Measurements from ENCODE around the gene BAHD1. TPM values are rescaled to one million over a fixed set of nuclear protein-coding genes. Genes with fewer than 3 reads are reported as not detected.

The BAHD1 gene
- total and polyA plus RNA-seq, 2 experiments from 2014 or later, result 11.2 to 40.1 TPM

DNA sequence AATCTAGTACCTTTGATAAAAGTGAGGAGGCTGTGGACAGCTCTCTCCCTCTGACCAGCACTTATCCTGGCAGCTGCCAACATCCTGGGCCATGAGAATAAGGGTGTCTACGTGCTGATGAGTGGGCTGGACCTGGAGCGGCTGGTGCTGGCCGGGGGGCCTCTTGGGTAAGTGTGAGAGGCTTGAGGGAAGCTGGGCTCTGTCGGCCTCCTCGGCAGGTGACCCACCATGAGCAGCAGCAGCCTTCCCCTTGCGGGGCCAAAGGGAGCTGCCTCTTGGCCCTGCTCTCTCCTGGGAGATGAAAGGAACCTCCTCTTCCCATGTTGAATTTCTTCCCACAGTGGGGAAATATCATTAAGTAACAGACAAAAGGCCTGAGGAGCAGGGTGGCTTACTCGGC, 25.9 kb upstream of the BAHD1 start:
- Histone ChIP-seq H3K9me2 (ENCODE audit: insufficient read depth) (no peaks in the 10 kb centered on the region), H3F3A (replicated peaks; ENCODE audit: low read depth) (peaks cover 6% of the 10 kb centered on the region), H3K27ac (ENCODE audit: low read depth) (no peak overlapping the region), H3K4me2 (no peak overlapping the region), H3K36me3 (ENCODE audit: insufficient read depth) (peaks cover 43% of the 10 kb centered on the region), H3K79me2 (replicated peaks; ENCODE audit: insufficient read depth) (no peaks in the 10 kb centered on the region), H4K20me1 (replicated peaks; ENCODE audit: insufficient read depth) (no peaks in the 10 kb centered on the region; the same call in 1 of the 2 replicates), H3K4me1 (ENCODE audit: insufficient read depth) (no peaks in the 10 kb centered on the region), H3K4me3 (no peak overlapping the region), H2AFZ (no peak overlapping the region), H3K27me3 (ENCODE audit: insufficient read depth) (no peaks in the 10 kb centered on the region)
- ATAC-seq (no peak), DNase-seq (ENCODE audit: low spot score) (no peak)
- H3K4me3 Mint-ChIP-seq, result no peak overlapping the region
- no peak overlapping the region for H3K27ac Mint-ChIP-seq
- TF ChIP-seq, protein P1, sequence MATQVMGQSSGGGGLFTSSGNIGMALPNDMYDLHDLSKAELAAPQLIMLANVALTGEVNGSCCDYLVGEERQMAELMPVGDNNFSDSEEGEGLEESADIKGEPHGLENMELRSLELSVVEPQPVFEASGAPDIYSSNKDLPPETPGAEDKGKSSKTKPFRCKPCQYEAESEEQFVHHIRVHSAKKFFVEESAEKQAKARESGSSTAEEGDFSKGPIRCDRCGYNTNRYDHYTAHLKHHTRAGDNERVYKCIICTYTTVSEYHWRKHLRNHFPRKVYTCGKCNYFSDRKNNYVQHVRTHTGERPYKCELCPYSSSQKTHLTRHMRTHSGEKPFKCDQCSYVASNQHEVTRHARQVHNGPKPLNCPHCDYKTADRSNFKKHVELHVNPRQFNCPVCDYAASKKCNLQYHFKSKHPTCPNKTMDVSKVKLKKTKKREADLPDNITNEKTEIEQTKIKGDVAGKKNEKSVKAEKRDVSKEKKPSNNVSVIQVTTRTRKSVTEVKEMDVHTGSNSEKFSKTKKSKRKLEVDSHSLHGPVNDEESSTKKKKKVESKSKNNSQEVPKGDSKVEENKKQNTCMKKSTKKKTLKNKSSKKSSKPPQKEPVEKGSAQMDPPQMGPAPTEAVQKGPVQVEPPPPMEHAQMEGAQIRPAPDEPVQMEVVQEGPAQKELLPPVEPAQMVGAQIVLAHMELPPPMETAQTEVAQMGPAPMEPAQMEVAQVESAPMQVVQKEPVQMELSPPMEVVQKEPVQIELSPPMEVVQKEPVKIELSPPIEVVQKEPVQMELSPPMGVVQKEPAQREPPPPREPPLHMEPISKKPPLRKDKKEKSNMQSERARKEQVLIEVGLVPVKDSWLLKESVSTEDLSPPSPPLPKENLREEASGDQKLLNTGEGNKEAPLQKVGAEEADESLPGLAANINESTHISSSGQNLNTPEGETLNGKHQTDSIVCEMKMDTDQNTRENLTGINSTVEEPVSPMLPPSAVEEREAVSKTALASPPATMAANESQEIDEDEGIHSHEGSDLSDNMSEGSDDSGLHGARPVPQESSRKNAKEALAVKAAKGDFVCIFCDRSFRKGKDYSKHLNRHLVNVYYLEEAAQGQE (IDR thresholded peaks at IDR 0.05; ENCODE audit: unreplicated experiment), result no peak
- TF ChIP-seq POLR2AphosphoS5 (IDR thresholded peaks at IDR 0.05; ENCODE audit: low read depth), result no peak
- TF ChIP-seq, protein P2, sequence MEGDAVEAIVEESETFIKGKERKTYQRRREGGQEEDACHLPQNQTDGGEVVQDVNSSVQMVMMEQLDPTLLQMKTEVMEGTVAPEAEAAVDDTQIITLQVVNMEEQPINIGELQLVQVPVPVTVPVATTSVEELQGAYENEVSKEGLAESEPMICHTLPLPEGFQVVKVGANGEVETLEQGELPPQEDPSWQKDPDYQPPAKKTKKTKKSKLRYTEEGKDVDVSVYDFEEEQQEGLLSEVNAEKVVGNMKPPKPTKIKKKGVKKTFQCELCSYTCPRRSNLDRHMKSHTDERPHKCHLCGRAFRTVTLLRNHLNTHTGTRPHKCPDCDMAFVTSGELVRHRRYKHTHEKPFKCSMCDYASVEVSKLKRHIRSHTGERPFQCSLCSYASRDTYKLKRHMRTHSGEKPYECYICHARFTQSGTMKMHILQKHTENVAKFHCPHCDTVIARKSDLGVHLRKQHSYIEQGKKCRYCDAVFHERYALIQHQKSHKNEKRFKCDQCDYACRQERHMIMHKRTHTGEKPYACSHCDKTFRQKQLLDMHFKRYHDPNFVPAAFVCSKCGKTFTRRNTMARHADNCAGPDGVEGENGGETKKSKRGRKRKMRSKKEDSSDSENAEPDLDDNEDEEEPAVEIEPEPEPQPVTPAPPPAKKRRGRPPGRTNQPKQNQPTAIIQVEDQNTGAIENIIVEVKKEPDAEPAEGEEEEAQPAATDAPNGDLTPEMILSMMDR (conservative IDR thresholded peaks at IDR 0.05; ENCODE audit: low read depth in 2 of 2), result no peak
- TF ChIP-seq STAT1 (IDR thresholded peaks at IDR 0.05; ENCODE audit: unreplicated experiment), result no peak
- TF ChIP-seq CREB1 (CRISPR knock-in tag; IDR thresholded peaks at IDR 0.05; ENCODE audit: low read depth), result no peak
- no peak for TF ChIP-seq EZH2phosphoT487 (IDR thresholded peaks at IDR 0.05; ENCODE audit: unreplicated experiment)
- TF ChIP-seq, protein P3, sequence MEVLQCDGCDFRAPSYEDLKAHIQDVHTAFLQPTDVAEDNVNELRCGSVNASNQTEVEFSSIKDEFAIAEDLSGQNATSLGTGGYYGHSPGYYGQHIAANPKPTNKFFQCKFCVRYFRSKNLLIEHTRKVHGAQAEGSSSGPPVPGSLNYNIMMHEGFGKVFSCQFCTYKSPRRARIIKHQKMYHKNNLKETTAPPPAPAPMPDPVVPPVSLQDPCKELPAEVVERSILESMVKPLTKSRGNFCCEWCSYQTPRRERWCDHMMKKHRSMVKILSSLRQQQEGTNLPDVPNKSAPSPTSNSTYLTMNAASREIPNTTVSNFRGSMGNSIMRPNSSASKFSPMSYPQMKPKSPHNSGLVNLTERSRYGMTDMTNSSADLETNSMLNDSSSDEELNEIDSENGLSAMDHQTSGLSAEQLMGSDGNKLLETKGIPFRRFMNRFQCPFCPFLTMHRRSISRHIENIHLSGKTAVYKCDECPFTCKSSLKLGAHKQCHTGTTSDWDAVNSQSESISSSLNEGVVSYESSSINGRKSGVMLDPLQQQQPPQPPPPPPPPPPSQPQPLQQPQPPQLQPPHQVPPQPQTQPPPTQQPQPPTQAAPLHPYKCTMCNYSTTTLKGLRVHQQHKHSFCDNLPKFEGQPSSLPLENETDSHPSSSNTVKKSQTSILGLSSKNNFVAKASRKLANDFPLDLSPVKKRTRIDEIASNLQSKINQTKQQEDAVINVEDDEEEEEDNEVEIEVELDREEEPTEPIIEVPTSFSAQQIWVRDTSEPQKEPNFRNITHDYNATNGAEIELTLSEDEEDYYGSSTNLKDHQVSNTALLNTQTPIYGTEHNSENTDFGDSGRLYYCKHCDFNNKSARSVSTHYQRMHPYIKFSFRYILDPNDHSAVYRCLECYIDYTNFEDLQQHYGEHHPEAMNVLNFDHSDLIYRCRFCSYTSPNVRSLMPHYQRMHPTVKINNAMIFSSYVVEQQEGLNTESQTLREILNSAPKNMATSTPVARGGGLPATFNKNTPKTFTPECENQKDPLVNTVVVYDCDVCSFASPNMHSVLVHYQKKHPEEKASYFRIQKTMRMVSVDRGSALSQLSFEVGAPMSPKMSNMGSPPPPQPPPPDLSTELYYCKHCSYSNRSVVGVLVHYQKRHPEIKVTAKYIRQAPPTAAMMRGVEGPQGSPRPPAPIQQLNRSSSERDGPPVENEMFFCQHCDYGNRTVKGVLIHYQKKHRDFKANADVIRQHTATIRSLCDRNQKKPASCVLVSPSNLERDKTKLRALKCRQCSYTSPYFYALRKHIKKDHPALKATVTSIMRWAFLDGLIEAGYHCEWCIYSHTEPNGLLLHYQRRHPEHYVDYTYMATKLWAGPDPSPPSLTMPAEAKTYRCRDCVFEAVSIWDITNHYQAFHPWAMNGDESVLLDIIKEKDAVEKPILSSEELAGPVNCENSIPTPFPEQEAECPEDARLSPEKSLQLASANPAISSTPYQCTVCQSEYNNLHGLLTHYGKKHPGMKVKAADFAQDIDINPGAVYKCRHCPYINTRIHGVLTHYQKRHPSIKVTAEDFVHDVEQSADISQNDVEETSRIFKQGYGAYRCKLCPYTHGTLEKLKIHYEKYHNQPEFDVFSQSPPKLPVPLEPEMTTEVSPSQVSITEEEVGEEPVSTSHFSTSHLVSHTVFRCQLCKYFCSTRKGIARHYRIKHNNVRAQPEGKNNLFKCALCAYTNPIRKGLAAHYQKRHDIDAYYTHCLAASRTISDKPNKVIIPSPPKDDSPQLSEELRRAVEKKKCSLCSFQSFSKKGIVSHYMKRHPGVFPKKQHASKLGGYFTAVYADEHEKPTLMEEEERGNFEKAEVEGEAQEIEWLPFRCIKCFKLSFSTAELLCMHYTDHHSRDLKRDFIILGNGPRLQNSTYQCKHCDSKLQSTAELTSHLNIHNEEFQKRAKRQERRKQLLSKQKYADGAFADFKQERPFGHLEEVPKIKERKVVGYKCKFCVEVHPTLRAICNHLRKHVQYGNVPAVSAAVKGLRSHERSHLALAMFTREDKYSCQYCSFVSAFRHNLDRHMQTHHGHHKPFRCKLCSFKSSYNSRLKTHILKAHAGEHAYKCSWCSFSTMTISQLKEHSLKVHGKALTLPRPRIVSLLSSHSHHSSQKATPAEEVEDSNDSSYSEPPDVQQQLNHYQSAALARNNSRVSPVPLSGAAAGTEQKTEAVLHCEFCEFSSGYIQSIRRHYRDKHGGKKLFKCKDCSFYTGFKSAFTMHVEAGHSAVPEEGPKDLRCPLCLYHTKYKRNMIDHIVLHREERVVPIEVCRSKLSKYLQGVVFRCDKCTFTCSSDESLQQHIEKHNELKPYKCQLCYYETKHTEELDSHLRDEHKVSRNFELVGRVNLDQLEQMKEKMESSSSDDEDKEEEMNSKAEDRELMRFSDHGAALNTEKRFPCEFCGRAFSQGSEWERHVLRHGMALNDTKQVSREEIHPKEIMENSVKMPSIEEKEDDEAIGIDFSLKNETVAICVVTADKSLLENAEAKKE (CRISPR knock-in tag; IDR thresholded peaks at IDR 0.05), result no peak
- TF ChIP-seq ZNF331 (CRISPR knock-in tag; IDR thresholded peaks at IDR 0.05; ENCODE audit: low read depth), result no peak
- TF ChIP-seq JUNB (IDR thresholded peaks at IDR 0.05; ENCODE audit: unreplicated experiment), result no peak
- TF ChIP-seq EZH2 (IDR thresholded peaks at IDR 0.05; ENCODE audit: low read depth, unreplicated experiment), result no peak
- TF ChIP-seq NANOG (IDR thresholded peaks at IDR 0.05; ENCODE audit: borderline replicate concordance), result no peak
- no peaks in the 10 kb centered on the region for H3K9me3 Mint-ChIP-seq
- H3K4me1 Mint-ChIP-seq, result no peaks in the 10 kb centered on the region
- peaks cover 7% of the 10 kb centered on the region for H3K27me3 Mint-ChIP-seq (ENCODE audit: insufficient read depth, low read depth, poor library complexity)
- H3K36me3 Mint-ChIP-seq (ENCODE audit: low read depth), result peaks cover 76% of the 10 kb centered on the region

All from GM23338 (cell line).